Activated naive CD4-positive, alpha-beta T cell treated with anti-CD3 and anti-CD28 coated beads, Interleukin-2, amount 50 U/mL, for 24 hours (primary cell): ENCODE results near the gene NUDT21.
"Not testable (repeated sequence)": the region's sequence is repeated elsewhere in the genome, so short reads cannot be mapped to it uniquely, and the experiment has no call there.

Experiments
- H3K27ac Mint-ChIP-seq: one replicate; pipeline ENCODE4 v1.8.0; 2021; ENCODE audit warnings: mild to moderate bottlenecking, mixed read lengths
- H3K27me3 Mint-ChIP-seq: one replicate; pipeline ENCODE4 v1.8.0; 2021; ENCODE audit warnings: mixed read lengths
- H3K36me3 Mint-ChIP-seq: one replicate; pipeline ENCODE4 v1.8.0; 2021; ENCODE audit warnings: mixed read lengths
- H3K4me1 Mint-ChIP-seq: one replicate; pipeline ENCODE4 v1.8.0; 2021; ENCODE audit warnings: mixed read lengths
- H3K4me3 Mint-ChIP-seq: one replicate; pipeline ENCODE4 v1.8.0; 2021; ENCODE audit warnings: mild to moderate bottlenecking, mixed read lengths
- H3K9me3 Mint-ChIP-seq: one replicate; pipeline ENCODE4 v1.8.0; 2021; ENCODE audit warnings: mixed read lengths

NUDT21 gene

GRCh38 chr16:56450986-56451752 lies at the start of gene NUDT21, which contains the start of gene OGFOD1:
TSS of gene NUDT21 (minus strand) at chr16:56451332. CDS start at chr16:56451202, 130 bp downstream.
TSS of gene OGFOD1 (plus strand) at chr16:56451554. CDS start at chr16:56451613, 59 bp downstream.
- Mint-ChIP-seq H3K4me1 (peaks cover 57% of the 10 kb centered on the region), H3K27me3 (no peaks in the 10 kb centered on the region), H3K4me3 (peak within 1 kb of the TSS; percentile 96), H3K36me3 (peaks cover 21% of the 10 kb centered on the region), H3K9me3 (no peaks in the 10 kb centered on the region), H3K27ac (peak within 1 kb of the TSS; percentile 96)

- H3K27me3 Mint-ChIP-seq, result no peaks in the 10 kb centered on the region
- peaks cover 31% of the 10 kb centered on the region for H3K36me3 Mint-ChIP-seq
- no peak overlapping the region for H3K27ac Mint-ChIP-seq
- no peaks in the 10 kb centered on the region for H3K9me3 Mint-ChIP-seq
- no peak overlapping the region for H3K4me3 Mint-ChIP-seq
- no peaks in the 10 kb centered on the region for H3K4me1 Mint-ChIP-seq
Measured at GRCh38 chr16:56493815-56494214, 42.7 kb upstream of the NUDT21 start.

- H3K4me3 Mint-ChIP-seq, result no peak overlapping the region
- H3K9me3 Mint-ChIP-seq, result no peaks in the 10 kb centered on the region
- H3K36me3 Mint-ChIP-seq, result peaks cover 26% of the 10 kb centered on the region
- no peaks in the 10 kb centered on the region for H3K27me3 Mint-ChIP-seq
- H3K27ac Mint-ChIP-seq, result no peak overlapping the region
- H3K4me1 Mint-ChIP-seq, result no peaks in the 10 kb centered on the region
Measured at GRCh38 chr16:56493126-56493525, 42.0 kb upstream of the NUDT21 start.

- Mint-ChIP-seq H3K9me3 (no peaks in the 10 kb centered on the region), H3K4me1 (no peaks in the 10 kb centered on the region), H3K27me3 (no peaks in the 10 kb centered on the region), H3K27ac (no peak overlapping the region), H3K36me3 (peaks cover 21% of the 10 kb centered on the region), H3K4me3 (no peak overlapping the region)
Measured at GRCh38 chr16:56491657-56492261, 40.6 kb upstream of the NUDT21 start.

GRCh38 chr16:56488868-56489267 lies 37.7 kb upstream of the NUDT21 start:
- peaks cover 21% of the 10 kb centered on the region for H3K36me3 Mint-ChIP-seq
- H3K27me3 Mint-ChIP-seq, H3K27ac Mint-ChIP-seq, H3K4me1 Mint-ChIP-seq, H3K9me3 Mint-ChIP-seq, H3K4me3 Mint-ChIP-seq: not testable (repeated sequence)

- Mint-ChIP-seq H3K9me3 (no peaks in the 10 kb centered on the region), H3K27ac (peak overlapping the region; percentile 27), H3K4me1 (no peaks in the 10 kb centered on the region), H3K36me3 (peaks cover 19% of the 10 kb centered on the region), H3K27me3 (no peaks in the 10 kb centered on the region), H3K4me3 (no peak overlapping the region)
Measured at GRCh38 chr16:56488035-56488434, 36.9 kb upstream of the NUDT21 start.

GRCh38 chr16:56483394-56483793 lies 32.3 kb upstream of the NUDT21 start:
- H3K27me3 Mint-ChIP-seq, result no peaks in the 10 kb centered on the region
- H3K9me3 Mint-ChIP-seq, result no peaks in the 10 kb centered on the region
- no peak overlapping the region for H3K27ac Mint-ChIP-seq
- H3K4me1 Mint-ChIP-seq, result peaks cover 5% of the 10 kb centered on the region
- no peak overlapping the region for H3K4me3 Mint-ChIP-seq
- H3K36me3 Mint-ChIP-seq, result peaks cover 14% of the 10 kb centered on the region

GRCh38 chr16:56482683-56483236 lies 31.6 kb upstream of the NUDT21 start:
- Mint-ChIP-seq H3K4me3 (no peak overlapping the region), H3K27me3 (no peaks in the 10 kb centered on the region), H3K27ac (no peak overlapping the region), H3K9me3 (no peaks in the 10 kb centered on the region), H3K4me1 (peaks cover 7% of the 10 kb centered on the region), H3K36me3 (peaks cover 14% of the 10 kb centered on the region)

GRCh38 chr16:56481468-56482122 lies 30.5 kb upstream of the NUDT21 start:
- H3K4me1 Mint-ChIP-seq, result peaks cover 16% of the 10 kb centered on the region
- no peak overlapping the region for H3K4me3 Mint-ChIP-seq
- H3K27me3 Mint-ChIP-seq, result no peaks in the 10 kb centered on the region
- H3K36me3 Mint-ChIP-seq, result peaks cover 22% of the 10 kb centered on the region
- H3K27ac Mint-ChIP-seq, result peak overlapping the region; percentile 53
- no peaks in the 10 kb centered on the region for H3K9me3 Mint-ChIP-seq

GRCh38 chr16:56480776-56481467 lies 29.8 kb upstream of the NUDT21 start:
- H3K4me3 Mint-ChIP-seq, result no peak overlapping the region
- H3K36me3 Mint-ChIP-seq, result peaks cover 20% of the 10 kb centered on the region
- H3K4me1 Mint-ChIP-seq, result peaks cover 16% of the 10 kb centered on the region
- peak overlapping the region; percentile 59 for H3K27ac Mint-ChIP-seq
- no peaks in the 10 kb centered on the region for H3K9me3 Mint-ChIP-seq
- no peaks in the 10 kb centered on the region for H3K27me3 Mint-ChIP-seq

- no peak overlapping the region for H3K4me3 Mint-ChIP-seq
- peak overlapping the region; percentile 59 for H3K27ac Mint-ChIP-seq
- H3K9me3 Mint-ChIP-seq, result no peaks in the 10 kb centered on the region
- H3K27me3 Mint-ChIP-seq, result no peaks in the 10 kb centered on the region
- H3K36me3 Mint-ChIP-seq, result peaks cover 21% of the 10 kb centered on the region
- peaks cover 16% of the 10 kb centered on the region for H3K4me1 Mint-ChIP-seq
Measured at GRCh38 chr16:56479469-56479868, 28.3 kb upstream of the NUDT21 start.

GRCh38 chr16:56478281-56479049 lies 27.3 kb upstream of the NUDT21 start:
- peaks cover 21% of the 10 kb centered on the region for H3K36me3 Mint-ChIP-seq
- peaks cover 16% of the 10 kb centered on the region for H3K4me1 Mint-ChIP-seq
- no peaks in the 10 kb centered on the region for H3K27me3 Mint-ChIP-seq
- peak overlapping the region; percentile 9 for H3K27ac Mint-ChIP-seq
- H3K4me3 Mint-ChIP-seq, result no peak overlapping the region
- H3K9me3 Mint-ChIP-seq, result no peaks in the 10 kb centered on the region

- H3K27me3 Mint-ChIP-seq, result no peaks in the 10 kb centered on the region
- H3K36me3 Mint-ChIP-seq, result peaks cover 19% of the 10 kb centered on the region
- H3K4me3 Mint-ChIP-seq, result peak overlapping the region; percentile 39
- H3K4me1 Mint-ChIP-seq, result peaks cover 16% of the 10 kb centered on the region
- H3K27ac Mint-ChIP-seq, result peak overlapping the region; percentile 88
- no peaks in the 10 kb centered on the region for H3K9me3 Mint-ChIP-seq
Measured at GRCh38 chr16:56477096-56477878, 26.2 kb upstream of the NUDT21 start.

- H3K27ac Mint-ChIP-seq, result peak overlapping the region; percentile 9
- H3K36me3 Mint-ChIP-seq, result peaks cover 21% of the 10 kb centered on the region
- no peaks in the 10 kb centered on the region for H3K9me3 Mint-ChIP-seq
- peaks cover 16% of the 10 kb centered on the region for H3K4me1 Mint-ChIP-seq
- no peak overlapping the region for H3K4me3 Mint-ChIP-seq
- H3K27me3 Mint-ChIP-seq, result no peaks in the 10 kb centered on the region
Measured at GRCh38 chr16:56475201-56475600, 24.1 kb upstream of the NUDT21 start.
